WTC11 (cell line): ENCODE results near the gene KDM3B. TPM values are rescaled to one million over a fixed set of nuclear protein-coding genes. Genes with fewer than 3 reads are reported as not detected.

ENCODE experiments used
- ATAC-seq: fragments of 200-7000 bp; cut with Tn5 transposase; 2 replicates; pipeline ENCODE4 v1.10.0; 2021; ENCODE audit warnings: mild to moderate bottlenecking, moderate library complexity
- Bru-seq: library from RNA; stranded (reverse); fragments of 400-500 nt; gene quantifications from one replicate; lab custom pipeline; 2021; lab: Mats Ljungman, UMichigan
- CTCF ChIA-PET: fragments of 300-600 bp; sonication (Branson Sonifier 250); formaldehyde crosslinking; loops from one replicate; lab custom pipeline; 2021; ENCODE audit warnings: antibody characterized with exemption; lab: Charles Lee
- POLR2A ChIA-PET: fragments of 350-600 bp; sonication (Branson Sonifier 250); formaldehyde crosslinking; loops from one replicate; lab custom pipeline; 2021; ENCODE audit warnings: antibody characterized with exemption; lab: Charles Lee
- DNase-seq: peaks from one replicate; pipeline ENCODE4 v3.0.0; 2021; ENCODE audit warnings: low spot score
- H3K27ac Mint-ChIP-seq: 2 replicates; pipeline ENCODE4 v1.8.0; 2021; ENCODE audit warnings: mixed read lengths
- H3K27me3 Mint-ChIP-seq: 2 replicates; pipeline ENCODE4 v1.8.0; 2021; ENCODE audit warnings: low read depth, mild to moderate bottlenecking, moderate library complexity, mixed read lengths
- H3K36me3 Mint-ChIP-seq: 2 replicates; pipeline ENCODE4 v1.8.0; 2021; ENCODE audit warnings: mixed read lengths
- H3K4me1 Mint-ChIP-seq: 2 replicates; pipeline ENCODE4 v1.8.0; 2022; ENCODE audit warnings: mixed read lengths
- H3K4me3 Mint-ChIP-seq: 2 replicates; pipeline ENCODE4 v1.8.0; 2021; ENCODE audit warnings: mild to moderate bottlenecking, moderate library complexity, mixed read lengths
- H3K9me3 Mint-ChIP-seq: 2 replicates; pipeline ENCODE4 v1.8.0; 2021; ENCODE audit warnings: mixed read lengths
- CREM ChIP-seq: sonication (generic); formaldehyde crosslinking; IDR thresholded peaks from 2 replicates; pipeline ENCODE4 v1.8.1; 2022; ENCODE audit warnings: mild to moderate bottlenecking, missing genetic modification reagents, moderate library complexity
- ETV6 ChIP-seq: sonication (generic); formaldehyde crosslinking; IDR thresholded peaks from 2 replicates; pipeline ENCODE4 v1.8.1; 2022; ENCODE audit warnings: mild to moderate bottlenecking, missing genetic modification reagents
- GABPB1 ChIP-seq: sonication (generic); formaldehyde crosslinking; IDR thresholded peaks from 2 replicates; pipeline ENCODE4 v1.8.1; 2023; ENCODE audit warnings: mild to moderate bottlenecking, missing genetic modification reagents
- GTF2I ChIP-seq: fragments of 250-450 bp; sonication (Bioruptor Pico); conservative IDR thresholded peaks from 2 replicates; pipeline ENCODE4 v1.4.0; 2021; ENCODE audit warnings: mild to moderate bottlenecking
- IRF2 ChIP-seq: sonication (generic); formaldehyde crosslinking; IDR thresholded peaks from 2 replicates; pipeline ENCODE4 v1.8.0; 2022; ENCODE audit warnings: low read depth, missing genetic modification reagents, borderline replicate concordance
- MAX ChIP-seq: sonication (generic); formaldehyde crosslinking; IDR thresholded peaks from 2 replicates; pipeline ENCODE4 v1.8.0; 2022; ENCODE audit warnings: mild to moderate bottlenecking, missing genetic modification reagents
- SMAD3 ChIP-seq: sonication (generic); formaldehyde crosslinking; IDR thresholded peaks from 2 replicates; pipeline ENCODE4 v1.8.0; 2022; ENCODE audit warnings: missing genetic modification reagents, mild to moderate bottlenecking, borderline replicate concordance
- SOX15 ChIP-seq: fragments of 250-450 bp; sonication (Bioruptor Pico); IDR thresholded peaks from 2 replicates; pipeline ENCODE4 v1.9.0; 2021; ENCODE audit warnings: mild to moderate bottlenecking
- SP1 ChIP-seq: sonication (generic); formaldehyde crosslinking; conservative IDR thresholded peaks from 2 replicates; pipeline ENCODE4 v1.8.1; 2022; ENCODE audit warnings: missing genetic modification reagents
- TCF7 ChIP-seq: sonication (generic); formaldehyde crosslinking; IDR thresholded peaks from 2 replicates; pipeline ENCODE4 v1.8.0; 2022; ENCODE audit warnings: mild to moderate bottlenecking, low read depth, missing genetic modification reagents, moderate library complexity
- TEAD1 ChIP-seq: sonication (generic); formaldehyde crosslinking; IDR thresholded peaks from 2 replicates; pipeline ENCODE4 v1.8.0; 2022; ENCODE audit warnings: mild to moderate bottlenecking, missing genetic modification reagents
- ZNF121 ChIP-seq: sonication (generic); formaldehyde crosslinking; IDR thresholded peaks from 2 replicates; pipeline ENCODE4 v1.8.0; 2023; ENCODE audit warnings: missing genetic modification reagents
- ZNF416 ChIP-seq: fragments of 250-450 bp; sonication (Bioruptor Pico); IDR thresholded peaks from 2 replicates; pipeline ENCODE4 v1.9.0; 2021; ENCODE audit warnings: mild to moderate bottlenecking, inconsistent platforms
- long read RNA-seq, 3 experiments: library from RNA in 1 of 3; library from capped mRNA in 1 of 3; library from polyadenylated mRNA in 1 of 3; unstranded in 2 of 3; stranded (forward) in 1 of 3; transcript quantifications; one replicate each; pipeline ENCODE4 v2.0.0, GENCODE V29; 2021
- total RNA-seq: library from RNA; stranded (reverse); gene quantifications from 3 replicates; pipeline ENCODE4 v1.2.3, GENCODE V29; 2021
- TF ChIP-seq, protein P1 (sequence below): sonication (generic); formaldehyde crosslinking; IDR thresholded peaks from 2 replicates; pipeline ENCODE4 v1.8.1; 2023; ENCODE audit warnings: mild to moderate bottlenecking, moderate library complexity, missing genetic modification reagents
- TF ChIP-seq, protein P2 (sequence below): sonication (generic); formaldehyde crosslinking; IDR thresholded peaks from 2 replicates; pipeline ENCODE4 v1.8.1; 2022; ENCODE audit warnings: mild to moderate bottlenecking, missing genetic modification reagents, moderate library complexity, borderline replicate concordance
- TF ChIP-seq, protein P3 (sequence below): sonication (generic); formaldehyde crosslinking; IDR thresholded peaks from 2 replicates; pipeline ENCODE4 v1.8.0; 2023; ENCODE audit warnings: missing genetic modification reagents, mild to moderate bottlenecking, borderline replicate concordance
- TF ChIP-seq, protein P4 (sequence below): sonication (generic); formaldehyde crosslinking; IDR thresholded peaks from 2 replicates; pipeline ENCODE4 v1.8.1; 2022; ENCODE audit warnings: missing genetic modification reagents, borderline replicate concordance
- TF ChIP-seq, protein P5 (sequence below): fragments of 250-450 bp; sonication (Bioruptor Pico); IDR thresholded peaks from 2 replicates; pipeline ENCODE4 v1.8.0; 2021; ENCODE audit warnings: mild to moderate bottlenecking
- TF ChIP-seq, protein P6 (sequence below): sonication (generic); formaldehyde crosslinking; IDR thresholded peaks from 2 replicates; pipeline ENCODE4 v1.8.1; 2022; ENCODE audit warnings: mild to moderate bottlenecking, moderate library complexity, missing genetic modification reagents
- TF ChIP-seq, protein P7 (sequence below): fragments of 200-600 bp; IDR thresholded peaks from 2 replicates; pipeline ENCODE4 v1.8.0; 2022; ENCODE audit warnings: antibody characterized with exemption

KDM3B gene
- total RNA-seq (86.2 to 89.0 TPM (median 87.9 TPM) in 3 replicates), Bru-seq, nascent RNA (percentile 79 among the genes with signal in this experiment)
- long read RNA-seq, experiment 1, full-length matches to known transcripts = 100 of 240 reads
- long read RNA-seq, experiment 1, partial matches to known transcripts = 114 of 240 reads
- long read RNA-seq, experiment 1, other reads (novel, unspliced or antisense) = 26 of 240 reads
- long read RNA-seq, experiment 2, full-length matches to known transcripts = 7 of 94 reads
- long read RNA-seq, experiment 2, partial matches to known transcripts = 76 of 94 reads
- long read RNA-seq, experiment 2, other reads (novel, unspliced or antisense) = 11 of 94 reads
- long read RNA-seq, experiment 3 = 0 reads

- ChIA-PET POLR2A (interaction anchor here (0.7 to 4.9 kb wide), 7 partner anchors 14 to 191 kb away, joined by 3 to 61 read pairs (median 6); partner anchors contain the start of genes CDC23, CDC25C, EGR1 and ETF1), CTCF (interaction anchor here (0.5 to 5.1 kb wide), 70 partner anchors 9 to 1379 kb away, joined by 3 to 187 read pairs (median 4); partner anchors contain the start of genes BRD8, CDC23, CDC25C and EGR1)
- Mint-ChIP-seq H3K9me3 (peaks cover 10% of the 10 kb centered on the region), H3K27me3 (no peaks in the 10 kb centered on the region), H3K4me3 (peak within 1 kb of the TSS; percentile 92), H3K4me1 (peaks cover 23% of the 10 kb centered on the region), H3K36me3 (peaks cover 20% of the 10 kb centered on the region), H3K27ac (peak within 1 kb of the TSS; percentile 94)
- DNase-seq (peak; percentile 94), ATAC-seq (peak; percentile 76)
- TF ChIP-seq IRF2 (CRISPR knock-in tag) (no peak), SP1 (peak; percentile 94), TCF7 (CRISPR knock-in tag) (no peak), TEAD1 (CRISPR knock-in tag) (peak; percentile 56; the same call in 1 of the 2 replicates), MAX (no peak), ZNF121 (CRISPR knock-in tag) (no peak), ZNF416 (CRISPR knock-in tag) (no peak), GTF2I (CRISPR knock-in tag) (no peak; the same call in 1 of the 2 replicates), SMAD3 (CRISPR knock-in tag) (no peak), SOX15 (CRISPR knock-in tag) (no peak), GABPB1 (CRISPR knock-in tag) (peak; percentile 57; the same call in 1 of the 2 replicates), CREM (CRISPR knock-in tag) (0 out of 2 replicates have a peak, but pooled peaks have one; percentile 22), ETV6 (CRISPR knock-in tag) (no peak)
- TF ChIP-seq, protein P1, sequence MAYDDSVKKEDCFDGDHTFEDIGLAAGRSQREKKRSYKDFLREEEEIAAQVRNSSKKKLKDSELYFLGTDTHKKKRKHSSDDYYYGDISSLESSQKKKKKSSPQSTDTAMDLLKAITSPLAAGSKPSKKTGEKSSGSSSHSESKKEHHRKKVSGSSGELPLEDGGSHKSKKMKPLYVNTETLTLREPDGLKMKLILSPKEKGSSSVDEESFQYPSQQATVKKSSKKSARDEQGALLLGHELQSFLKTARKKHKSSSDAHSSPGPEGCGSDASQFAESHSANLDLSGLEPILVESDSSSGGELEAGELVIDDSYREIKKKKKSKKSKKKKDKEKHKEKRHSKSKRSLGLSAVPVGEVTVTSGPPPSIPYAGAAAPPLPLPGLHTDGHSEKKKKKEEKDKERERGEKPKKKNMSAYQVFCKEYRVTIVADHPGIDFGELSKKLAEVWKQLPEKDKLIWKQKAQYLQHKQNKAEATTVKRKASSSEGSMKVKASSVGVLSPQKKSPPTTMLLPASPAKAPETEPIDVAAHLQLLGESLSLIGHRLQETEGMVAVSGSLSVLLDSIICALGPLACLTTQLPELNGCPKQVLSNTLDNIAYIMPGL = peak; percentile 97
- TF ChIP-seq, protein P2, sequence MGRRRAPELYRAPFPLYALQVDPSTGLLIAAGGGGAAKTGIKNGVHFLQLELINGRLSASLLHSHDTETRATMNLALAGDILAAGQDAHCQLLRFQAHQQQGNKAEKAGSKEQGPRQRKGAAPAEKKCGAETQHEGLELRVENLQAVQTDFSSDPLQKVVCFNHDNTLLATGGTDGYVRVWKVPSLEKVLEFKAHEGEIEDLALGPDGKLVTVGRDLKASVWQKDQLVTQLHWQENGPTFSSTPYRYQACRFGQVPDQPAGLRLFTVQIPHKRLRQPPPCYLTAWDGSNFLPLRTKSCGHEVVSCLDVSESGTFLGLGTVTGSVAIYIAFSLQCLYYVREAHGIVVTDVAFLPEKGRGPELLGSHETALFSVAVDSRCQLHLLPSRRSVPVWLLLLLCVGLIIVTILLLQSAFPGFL (CRISPR knock-in tag) = no peak
- TF ChIP-seq, protein P3, sequence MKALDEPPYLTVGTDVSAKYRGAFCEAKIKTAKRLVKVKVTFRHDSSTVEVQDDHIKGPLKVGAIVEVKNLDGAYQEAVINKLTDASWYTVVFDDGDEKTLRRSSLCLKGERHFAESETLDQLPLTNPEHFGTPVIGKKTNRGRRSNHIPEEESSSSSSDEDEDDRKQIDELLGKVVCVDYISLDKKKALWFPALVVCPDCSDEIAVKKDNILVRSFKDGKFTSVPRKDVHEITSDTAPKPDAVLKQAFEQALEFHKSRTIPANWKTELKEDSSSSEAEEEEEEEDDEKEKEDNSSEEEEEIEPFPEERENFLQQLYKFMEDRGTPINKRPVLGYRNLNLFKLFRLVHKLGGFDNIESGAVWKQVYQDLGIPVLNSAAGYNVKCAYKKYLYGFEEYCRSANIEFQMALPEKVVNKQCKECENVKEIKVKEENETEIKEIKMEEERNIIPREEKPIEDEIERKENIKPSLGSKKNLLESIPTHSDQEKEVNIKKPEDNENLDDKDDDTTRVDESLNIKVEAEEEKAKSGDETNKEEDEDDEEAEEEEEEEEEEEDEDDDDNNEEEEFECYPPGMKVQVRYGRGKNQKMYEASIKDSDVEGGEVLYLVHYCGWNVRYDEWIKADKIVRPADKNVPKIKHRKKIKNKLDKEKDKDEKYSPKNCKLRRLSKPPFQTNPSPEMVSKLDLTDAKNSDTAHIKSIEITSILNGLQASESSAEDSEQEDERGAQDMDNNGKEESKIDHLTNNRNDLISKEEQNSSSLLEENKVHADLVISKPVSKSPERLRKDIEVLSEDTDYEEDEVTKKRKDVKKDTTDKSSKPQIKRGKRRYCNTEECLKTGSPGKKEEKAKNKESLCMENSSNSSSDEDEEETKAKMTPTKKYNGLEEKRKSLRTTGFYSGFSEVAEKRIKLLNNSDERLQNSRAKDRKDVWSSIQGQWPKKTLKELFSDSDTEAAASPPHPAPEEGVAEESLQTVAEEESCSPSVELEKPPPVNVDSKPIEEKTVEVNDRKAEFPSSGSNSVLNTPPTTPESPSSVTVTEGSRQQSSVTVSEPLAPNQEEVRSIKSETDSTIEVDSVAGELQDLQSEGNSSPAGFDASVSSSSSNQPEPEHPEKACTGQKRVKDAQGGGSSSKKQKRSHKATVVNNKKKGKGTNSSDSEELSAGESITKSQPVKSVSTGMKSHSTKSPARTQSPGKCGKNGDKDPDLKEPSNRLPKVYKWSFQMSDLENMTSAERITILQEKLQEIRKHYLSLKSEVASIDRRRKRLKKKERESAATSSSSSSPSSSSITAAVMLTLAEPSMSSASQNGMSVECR (CRISPR knock-in tag) = no peak
- TF ChIP-seq, protein P4, sequence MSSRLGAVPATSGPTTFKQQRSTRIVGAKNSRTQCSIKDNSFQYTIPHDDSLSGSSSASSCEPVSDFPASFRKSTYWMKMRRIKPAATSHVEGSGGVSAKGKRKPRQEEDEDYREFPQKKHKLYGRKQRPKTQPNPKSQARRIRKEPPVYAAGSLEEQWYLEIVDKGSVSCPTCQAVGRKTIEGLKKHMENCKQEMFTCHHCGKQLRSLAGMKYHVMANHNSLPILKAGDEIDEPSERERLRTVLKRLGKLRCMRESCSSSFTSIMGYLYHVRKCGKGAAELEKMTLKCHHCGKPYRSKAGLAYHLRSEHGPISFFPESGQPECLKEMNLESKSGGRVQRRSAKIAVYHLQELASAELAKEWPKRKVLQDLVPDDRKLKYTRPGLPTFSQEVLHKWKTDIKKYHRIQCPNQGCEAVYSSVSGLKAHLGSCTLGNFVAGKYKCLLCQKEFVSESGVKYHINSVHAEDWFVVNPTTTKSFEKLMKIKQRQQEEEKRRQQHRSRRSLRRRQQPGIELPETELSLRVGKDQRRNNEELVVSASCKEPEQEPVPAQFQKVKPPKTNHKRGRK (CRISPR knock-in tag) = no peak
- TF ChIP-seq, protein P5, sequence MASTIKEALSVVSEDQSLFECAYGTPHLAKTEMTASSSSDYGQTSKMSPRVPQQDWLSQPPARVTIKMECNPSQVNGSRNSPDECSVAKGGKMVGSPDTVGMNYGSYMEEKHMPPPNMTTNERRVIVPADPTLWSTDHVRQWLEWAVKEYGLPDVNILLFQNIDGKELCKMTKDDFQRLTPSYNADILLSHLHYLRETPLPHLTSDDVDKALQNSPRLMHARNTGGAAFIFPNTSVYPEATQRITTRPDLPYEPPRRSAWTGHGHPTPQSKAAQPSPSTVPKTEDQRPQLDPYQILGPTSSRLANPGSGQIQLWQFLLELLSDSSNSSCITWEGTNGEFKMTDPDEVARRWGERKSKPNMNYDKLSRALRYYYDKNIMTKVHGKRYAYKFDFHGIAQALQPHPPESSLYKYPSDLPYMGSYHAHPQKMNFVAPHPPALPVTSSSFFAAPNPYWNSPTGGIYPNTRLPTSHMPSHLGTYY (CRISPR knock-in tag) = no peak
- TF ChIP-seq, protein P6, sequence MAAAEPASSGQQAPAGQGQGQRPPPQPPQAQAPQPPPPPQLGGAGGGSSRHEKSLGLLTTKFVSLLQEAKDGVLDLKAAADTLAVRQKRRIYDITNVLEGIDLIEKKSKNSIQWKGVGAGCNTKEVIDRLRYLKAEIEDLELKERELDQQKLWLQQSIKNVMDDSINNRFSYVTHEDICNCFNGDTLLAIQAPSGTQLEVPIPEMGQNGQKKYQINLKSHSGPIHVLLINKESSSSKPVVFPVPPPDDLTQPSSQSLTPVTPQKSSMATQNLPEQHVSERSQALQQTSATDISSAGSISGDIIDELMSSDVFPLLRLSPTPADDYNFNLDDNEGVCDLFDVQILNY (CRISPR knock-in tag) = peak; percentile 49; the same call in 1 of the 2 replicates
- TF ChIP-seq, protein P7, sequence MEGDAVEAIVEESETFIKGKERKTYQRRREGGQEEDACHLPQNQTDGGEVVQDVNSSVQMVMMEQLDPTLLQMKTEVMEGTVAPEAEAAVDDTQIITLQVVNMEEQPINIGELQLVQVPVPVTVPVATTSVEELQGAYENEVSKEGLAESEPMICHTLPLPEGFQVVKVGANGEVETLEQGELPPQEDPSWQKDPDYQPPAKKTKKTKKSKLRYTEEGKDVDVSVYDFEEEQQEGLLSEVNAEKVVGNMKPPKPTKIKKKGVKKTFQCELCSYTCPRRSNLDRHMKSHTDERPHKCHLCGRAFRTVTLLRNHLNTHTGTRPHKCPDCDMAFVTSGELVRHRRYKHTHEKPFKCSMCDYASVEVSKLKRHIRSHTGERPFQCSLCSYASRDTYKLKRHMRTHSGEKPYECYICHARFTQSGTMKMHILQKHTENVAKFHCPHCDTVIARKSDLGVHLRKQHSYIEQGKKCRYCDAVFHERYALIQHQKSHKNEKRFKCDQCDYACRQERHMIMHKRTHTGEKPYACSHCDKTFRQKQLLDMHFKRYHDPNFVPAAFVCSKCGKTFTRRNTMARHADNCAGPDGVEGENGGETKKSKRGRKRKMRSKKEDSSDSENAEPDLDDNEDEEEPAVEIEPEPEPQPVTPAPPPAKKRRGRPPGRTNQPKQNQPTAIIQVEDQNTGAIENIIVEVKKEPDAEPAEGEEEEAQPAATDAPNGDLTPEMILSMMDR = peak; percentile 100
Observed at GRCh38 chr5:138352071-138352721, at the start of gene KDM3B. KDM3B (plus strand) TSS chr5:138352685; CDS start chr5:138352796, 111 bp downstream.
